Peyer's patch (tissue), 4 donors: ENCODE results near the gene TMEM126A. TPM values are rescaled to one million over a fixed set of nuclear protein-coding genes. Genes with fewer than 3 reads are reported as not detected.

ENCODE experiments used
- DNase-seq, 3 donors: peaks; one replicate each; pipeline ENCODE4 v3.0.0-alpha.2; 2017 to 2019
- H3K27ac ChIP-seq, 4 donors: fragments of 200-600 bp; sonication (generic); one replicate each; pipeline ENCODE4 v1.5.1; 2016 to 2019
- H3K27me3 ChIP-seq, 2 donors: fragments of 200-600 bp; sonication (generic); one replicate each; pipeline ENCODE4 v1.5.1; 2019
- H3K36me3 ChIP-seq, 3 donors: fragments of 200-600 bp; sonication (generic); one replicate each; pipeline ENCODE4 v1.5.1; 2016 to 2019
- H3K4me1 ChIP-seq, 4 donors: fragments of 200-600 bp; sonication (generic); one replicate each; pipeline ENCODE4 v1.5.1; 2016 to 2019
- H3K4me3 ChIP-seq, 4 donors: fragments of 200-600 bp; sonication (generic); 1 replicate in 3 of 4; 2 replicates in 1 of 4; pipeline ENCODE4 v1.5.1; 2016 to 2019; ENCODE audit warnings: mild to moderate bottlenecking in 1 of 4
- H3K9me3 ChIP-seq, 4 donors: fragments of 200-600 bp; sonication (generic); one replicate each; pipeline ENCODE4 v1.5.1; 2016 to 2019; ENCODE audit warnings: mild to moderate bottlenecking in 1 of 4
- CTCF ChIP-seq, 6 experiments: fragments of 450-650 bp in 4 of 6; fragments of 200-600 bp in 2 of 6; sonication (generic) in 1 of 6; IDR thresholded peaks; one replicate each; pipeline ENCODE4 v1.5.1; 2017 to 2019; ENCODE audit warnings: antibody characterized with exemption in 6 of 6, mild to moderate bottlenecking in 3 of 6, moderate library complexity in 1 of 6
- POLR2A ChIP-seq, 2 donors: fragments of 450-650 bp; IDR thresholded peaks; one replicate each; pipeline ENCODE4 v1.5.1; 2017; ENCODE audit warnings: antibody characterized with exemption in 2 of 2, mild to moderate bottlenecking in 2 of 2, moderate library complexity in 2 of 2
- total RNA-seq, 4 donors: library from RNA; depleted of rRNA; stranded (reverse); fragments of >200 nt; gene quantifications; one replicate each; pipeline ENCODE4 v1.1.0, GENCODE V29; 2016

Gene TMEM126A
- total RNA-seq, 4 donors from 2014 or later, result 10.3 to 21.7 (median 13.8) TPM; not detected in 1

GRCh38 chr11:85619499-85619898 is 28.3 kb upstream of the TMEM126A start:
- Histone ChIP-seq H3K4me1 (no peaks in the 10 kb centered on the region), H3K27ac (no peak overlapping the region), H3K4me3 (no peak overlapping the region), H3K9me3 (no peaks in the 10 kb centered on the region), H3K36me3 (no peaks in the 10 kb centered on the region), H3K27me3 (no peaks in the 10 kb centered on the region)
- no peak for DNase-seq
- no peak for TF ChIP-seq POLR2A (IDR thresholded peaks at IDR 0.05)
- no peak for TF ChIP-seq CTCF (IDR thresholded peaks at IDR 0.05)

GRCh38 chr11:85620256-85620655 is 27.5 kb upstream of the TMEM126A start:
- Histone ChIP-seq H3K27ac (no peak overlapping the region), H3K9me3 (no peaks in the 10 kb centered on the region), H3K4me3 (no peak overlapping the region), H3K36me3 (no peaks in the 10 kb centered on the region), H3K4me1 (no peaks in the 10 kb centered on the region), H3K27me3 (no peaks in the 10 kb centered on the region)
- TF ChIP-seq CTCF (IDR thresholded peaks at IDR 0.05) (no peak), POLR2A (IDR thresholded peaks at IDR 0.05) (no peak)
- DNase-seq, result no peak

GRCh38 chr11:85626496-85626895 is 21.3 kb upstream of the TMEM126A start:
- Histone ChIP-seq H3K4me1 (peaks cover 0 to 20% (median 0%) of the 10 kb centered on the region in 4 donors), H3K4me3 (no peak overlapping the region), H3K9me3 (no peaks in the 10 kb centered on the region), H3K27ac (peak overlapping the region in 1 of 4 donors; percentile 78), H3K27me3 (no peaks in the 10 kb centered on the region), H3K36me3 (peaks cover 0 to 7% (median 0%) of the 10 kb centered on the region in 3 donors)
- TF ChIP-seq CTCF (IDR thresholded peaks at IDR 0.05), result no peak
- no peak for TF ChIP-seq POLR2A (IDR thresholded peaks at IDR 0.05)
- no peak for DNase-seq

GRCh38 chr11:85627332-85627997 is 20.3 kb upstream of the TMEM126A start, which contains the start of gene DLG2:
TSS of gene DLG2 (minus strand) at chr11:85627344.
- no peaks in the 10 kb centered on the region for H3K27me3 ChIP-seq
- H3K36me3 ChIP-seq, result peaks cover 0 to 10% (median 0%) of the 10 kb centered on the region in 3 donors
- H3K27ac ChIP-seq, result peak within 1 kb of the TSS; percentile 78 to 91 (median 89)
- TF ChIP-seq POLR2A (IDR thresholded peaks at IDR 0.05) (no peak), CTCF (IDR thresholded peaks at IDR 0.05) (peak in 1 of 6 experiments; percentile 1)
- no peaks in the 10 kb centered on the region for H3K9me3 ChIP-seq
- DNase-seq, result peak in 1 of 3 donors; percentile 23
- peak within 1 kb of the TSS; percentile 58 to 82 (median 64) for H3K4me3 ChIP-seq
- peaks cover 0 to 20% (median 0%) of the 10 kb centered on the region in 4 donors for H3K4me1 ChIP-seq

GRCh38 chr11:85627998-85628770 is 19.6 kb upstream of the TMEM126A start, which contains the start of gene TMEM126B:
TSS of gene TMEM126B (plus strand) at chr11:85628593. CDS start at chr11:85628608, 15 bp downstream.
- Histone ChIP-seq H3K36me3 (peaks cover 0 to 10% (median 0%) of the 10 kb centered on the region in 3 donors), H3K4me1 (peaks cover 0 to 20% (median 0%) of the 10 kb centered on the region in 4 donors), H3K4me3 (peak within 1 kb of the TSS; percentile 58 to 82 (median 64)), H3K27me3 (no peaks in the 10 kb centered on the region), H3K9me3 (no peaks in the 10 kb centered on the region), H3K27ac (peak within 1 kb of the TSS; percentile 78 to 91 (median 89))
- peak; percentile 97 to 99 (median 98) for DNase-seq
- no peak for TF ChIP-seq CTCF (IDR thresholded peaks at IDR 0.05)
- peak; percentile 53 to 84 for TF ChIP-seq POLR2A (IDR thresholded peaks at IDR 0.05)
